Left ventricle myocardium inferior (tissue), 1 donor: ENCODE data around the gene TCL1A. TPM values are rescaled to one million over a fixed set of nuclear protein-coding genes. Genes with fewer than 3 reads are reported as not detected.

ENCODE experiments used
- DNase-seq: peaks from one replicate; pipeline ENCODE4 v3.0.0-alpha.2; 2020
- H3K27ac ChIP-seq: fragments of 200-600 bp; replicated peaks from 2 replicates; pipeline ENCODE4 v1.8.0; 2021
- H3K27me3 ChIP-seq: fragments of 200-600 bp; 2 replicates; pipeline ENCODE4 v1.8.0; 2021; ENCODE audit warnings: low read depth
- H3K36me3 ChIP-seq: fragments of 200-600 bp; 2 replicates; pipeline ENCODE4 v1.8.0; 2021
- H3K4me1 ChIP-seq: fragments of 200-600 bp; 2 replicates; pipeline ENCODE4 v1.8.0; 2021
- H3K4me3 ChIP-seq: fragments of 200-600 bp; 2 replicates; pipeline ENCODE4 v1.8.0; 2021; ENCODE audit warnings: mild to moderate bottlenecking, moderate library complexity
- H3K9me3 ChIP-seq: fragments of 200-600 bp; replicated peaks from 2 replicates; pipeline ENCODE4 v1.8.0; 2021
- intact Hi-C: fragments of 100-400 bp; cut with micrococcal nuclease; formaldehyde crosslinking; loops from one replicate; pipeline ENCODE4 v1.11.0; 2022
- total RNA-seq: library from RNA; stranded (reverse); fragmentation: NEBNext Ultra II Directional; extraction: Animal tissue kit (Norgen Biotek cat#: 25700); gene quantifications from one replicate; pipeline ENCODE4 v1.2.1, GENCODE V29; 2021
- TF ChIP-seq, protein P1 (sequence below): fragments of 200-600 bp; IDR thresholded peaks from 2 replicates; pipeline ENCODE4 v1.8.0; 2021; ENCODE audit warnings: antibody characterized with exemption, mild to moderate bottlenecking, borderline replicate concordance
- donor health status: DM: no; HTN: yes; CAD: no; lungs with severe emphysema.

The TCL1A gene
- total RNA-seq, 1 donor from 2014 or later: not detected

DNA sequence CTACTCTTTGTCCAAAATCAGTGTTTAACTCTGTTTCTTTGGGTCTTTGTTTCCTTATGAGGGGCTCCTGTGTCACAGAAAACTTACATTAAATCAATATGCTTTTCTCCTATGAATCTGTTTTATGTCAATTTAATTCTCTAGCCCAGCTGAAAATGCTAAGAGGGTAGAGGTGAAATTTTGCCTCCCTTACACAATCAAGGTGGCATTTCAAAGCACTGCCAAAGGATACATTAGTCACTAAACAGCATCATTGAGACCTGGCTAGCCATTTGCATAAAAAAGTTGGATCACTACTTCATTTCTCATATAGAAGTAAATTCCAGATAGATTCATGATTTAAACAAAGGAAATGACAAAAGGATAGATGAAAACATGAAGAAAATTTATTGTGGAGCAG, 15.6 kb downstream of the TCL1A start:
- Histone ChIP-seq H3K4me3 (no peak overlapping the region), H3K4me1 (no peaks in the 10 kb centered on the region), H3K9me3 (no peaks in the 10 kb centered on the region), H3K27ac (no peak overlapping the region), H3K36me3 (no peaks in the 10 kb centered on the region), H3K27me3 (peaks cover 93% of the 10 kb centered on the region)
- intact Hi-C loops: no loop called here
- no peak for DNase-seq
- TF ChIP-seq, protein P1, sequence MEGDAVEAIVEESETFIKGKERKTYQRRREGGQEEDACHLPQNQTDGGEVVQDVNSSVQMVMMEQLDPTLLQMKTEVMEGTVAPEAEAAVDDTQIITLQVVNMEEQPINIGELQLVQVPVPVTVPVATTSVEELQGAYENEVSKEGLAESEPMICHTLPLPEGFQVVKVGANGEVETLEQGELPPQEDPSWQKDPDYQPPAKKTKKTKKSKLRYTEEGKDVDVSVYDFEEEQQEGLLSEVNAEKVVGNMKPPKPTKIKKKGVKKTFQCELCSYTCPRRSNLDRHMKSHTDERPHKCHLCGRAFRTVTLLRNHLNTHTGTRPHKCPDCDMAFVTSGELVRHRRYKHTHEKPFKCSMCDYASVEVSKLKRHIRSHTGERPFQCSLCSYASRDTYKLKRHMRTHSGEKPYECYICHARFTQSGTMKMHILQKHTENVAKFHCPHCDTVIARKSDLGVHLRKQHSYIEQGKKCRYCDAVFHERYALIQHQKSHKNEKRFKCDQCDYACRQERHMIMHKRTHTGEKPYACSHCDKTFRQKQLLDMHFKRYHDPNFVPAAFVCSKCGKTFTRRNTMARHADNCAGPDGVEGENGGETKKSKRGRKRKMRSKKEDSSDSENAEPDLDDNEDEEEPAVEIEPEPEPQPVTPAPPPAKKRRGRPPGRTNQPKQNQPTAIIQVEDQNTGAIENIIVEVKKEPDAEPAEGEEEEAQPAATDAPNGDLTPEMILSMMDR: no peak

DNA sequence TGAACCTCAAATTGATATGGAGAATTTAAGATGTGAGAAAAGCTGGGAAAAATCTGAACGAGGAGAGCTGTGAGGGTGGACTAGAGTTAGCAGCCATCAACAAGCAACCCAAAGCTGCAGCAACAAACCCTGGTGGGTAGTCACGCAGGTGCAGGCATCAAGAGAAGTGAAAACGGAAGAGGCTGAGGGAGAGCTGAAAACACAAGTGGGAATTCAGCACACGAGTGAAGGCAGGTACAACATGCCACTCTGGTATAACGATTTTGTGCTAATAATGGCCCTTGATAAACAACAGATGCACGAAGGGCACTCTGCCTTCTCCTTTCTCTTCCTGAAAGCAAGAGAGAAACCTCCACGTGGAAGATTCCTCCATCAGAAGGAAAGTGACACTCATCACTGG, 16.2 kb downstream of the TCL1A start:
- H3K27ac ChIP-seq: no peak overlapping the region
- peaks cover 93% of the 10 kb centered on the region for H3K27me3 ChIP-seq
- no peak overlapping the region for H3K4me3 ChIP-seq
- no peaks in the 10 kb centered on the region for H3K4me1 ChIP-seq
- TF ChIP-seq, protein P1: no peak
- intact Hi-C loops: no loop called here
- no peaks in the 10 kb centered on the region for H3K9me3 ChIP-seq
- DNase-seq: no peak
- no peaks in the 10 kb centered on the region for H3K36me3 ChIP-seq

GRCh38 chr14:95696741-95697140, 17.2 kb downstream of the TCL1A start:
- Histone ChIP-seq H3K27ac (no peak overlapping the region), H3K27me3 (peaks cover 93% of the 10 kb centered on the region), H3K9me3 (no peaks in the 10 kb centered on the region), H3K36me3 (no peaks in the 10 kb centered on the region), H3K4me3 (no peak overlapping the region), H3K4me1 (no peaks in the 10 kb centered on the region)
- no peak for DNase-seq
- intact Hi-C loops: no loop called here
- TF ChIP-seq, protein P1: no peak

DNA sequence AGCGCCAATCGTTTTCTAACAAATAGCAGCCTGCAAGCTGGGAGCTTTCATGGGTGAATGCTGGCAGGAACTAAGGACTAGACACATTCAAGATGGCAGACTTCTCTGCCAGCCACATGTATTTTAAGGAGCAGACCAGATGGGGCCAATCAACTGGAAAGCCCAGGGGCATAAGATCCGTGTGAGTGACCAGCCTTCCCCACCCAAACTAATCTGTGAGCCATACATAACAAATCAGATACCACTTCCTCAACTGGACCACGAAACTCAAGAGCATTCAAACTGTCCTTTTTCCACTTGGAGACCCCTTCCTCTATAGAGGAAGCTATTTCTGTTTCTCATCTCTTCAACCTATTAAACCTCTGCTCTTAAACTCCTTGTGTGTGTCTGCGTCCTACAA, 18.0 kb downstream of the TCL1A start:
- H3K4me1 ChIP-seq: no peaks in the 10 kb centered on the region
- no peaks in the 10 kb centered on the region for H3K36me3 ChIP-seq
- peaks cover 93% of the 10 kb centered on the region for H3K27me3 ChIP-seq
- TF ChIP-seq, protein P1: no peak
- no peak overlapping the region for H3K4me3 ChIP-seq
- DNase-seq: no peak
- H3K9me3 ChIP-seq: no peaks in the 10 kb centered on the region
- no peak overlapping the region for H3K27ac ChIP-seq
- intact Hi-C loops: no loop called here

- Histone ChIP-seq H3K27me3 (peaks cover 93% of the 10 kb centered on the region), H3K9me3 (no peaks in the 10 kb centered on the region), H3K27ac (no peak overlapping the region), H3K4me1 (no peaks in the 10 kb centered on the region), H3K36me3 (no peaks in the 10 kb centered on the region), H3K4me3 (no peak overlapping the region)
- DNase-seq: no peak
- intact Hi-C loops: no loop called here
- TF ChIP-seq, protein P1: no peak
These were observed 18.9 kb downstream of the TCL1A start for GRCh38 chr14:95695051-95695450.

- intact Hi-C loops: no loop called here
- TF ChIP-seq, protein P1: no peak
- H3K36me3 ChIP-seq: no peaks in the 10 kb centered on the region
- H3K27me3 ChIP-seq: peaks cover 75% of the 10 kb centered on the region
- DNase-seq: no peak
- H3K4me1 ChIP-seq: no peaks in the 10 kb centered on the region
- no peak overlapping the region for H3K27ac ChIP-seq
- H3K4me3 ChIP-seq: no peak overlapping the region
- H3K9me3 ChIP-seq: no peaks in the 10 kb centered on the region
These were observed 21.8 kb downstream of the TCL1A start for GRCh38 chr14:95692109-95692508.
